SK-N-SH treated with all-trans-retinoic acid at 6 μM for 48 hours (cell line): ENCODE data around the gene CLNK.

Experiments used
- ARNTL ChIP-seq: fragments of 450-650 bp; formaldehyde crosslinking; IDR thresholded peaks from 2 replicates; pipeline ENCODE4 v1.5.0; 2020; ENCODE audit warnings: low read depth, mild to moderate bottlenecking, moderate library complexity, borderline replicate concordance
- PATZ1 ChIP-seq: fragments of 250-450 bp; sonication (Bioruptor Pico); IDR thresholded peaks from 2 replicates; pipeline ENCODE4 v1.8.0; 2020; ENCODE audit warnings: mild to moderate bottlenecking, moderate library complexity, borderline replicate concordance
- TOX ChIP-seq: fragments of 250-450 bp; sonication (Bioruptor Pico); IDR thresholded peaks from 2 replicates; pipeline ENCODE4 v1.8.0; 2021; ENCODE audit warnings: mild to moderate bottlenecking, moderate library complexity, borderline replicate concordance
- ZFP30 ChIP-seq: fragments of 450-650 bp; formaldehyde crosslinking; IDR thresholded peaks from 2 replicates; pipeline ENCODE4 v1.5.0; 2022; ENCODE audit warnings: mild to moderate bottlenecking, moderate library complexity
- ZNF565 ChIP-seq: fragments of 450-650 bp; formaldehyde crosslinking; conservative IDR thresholded peaks from 2 replicates; pipeline ENCODE4 v1.5.0; 2020; ENCODE audit warnings: low read depth, mild to moderate bottlenecking, moderate library complexity
- ZNF70 ChIP-seq: fragments of 450-650 bp; formaldehyde crosslinking; IDR thresholded peaks from 2 replicates; pipeline ENCODE4 v1.5.0; 2020; ENCODE audit warnings: mild to moderate bottlenecking, moderate library complexity
- TF ChIP-seq, protein P1 (sequence below): fragments of 250-450 bp; sonication (Bioruptor Pico); IDR thresholded peaks from 2 replicates; pipeline ENCODE4 v1.5.0; 2020; ENCODE audit warnings: mild to moderate bottlenecking, moderate library complexity
- TF ChIP-seq, protein P2 (sequence below): fragments of 250-450 bp; sonication (Bioruptor Pico); IDR thresholded peaks from 2 replicates; pipeline ENCODE4 v1.5.1; 2020; ENCODE audit warnings: low read depth, mild to moderate bottlenecking, moderate library complexity

DNA sequence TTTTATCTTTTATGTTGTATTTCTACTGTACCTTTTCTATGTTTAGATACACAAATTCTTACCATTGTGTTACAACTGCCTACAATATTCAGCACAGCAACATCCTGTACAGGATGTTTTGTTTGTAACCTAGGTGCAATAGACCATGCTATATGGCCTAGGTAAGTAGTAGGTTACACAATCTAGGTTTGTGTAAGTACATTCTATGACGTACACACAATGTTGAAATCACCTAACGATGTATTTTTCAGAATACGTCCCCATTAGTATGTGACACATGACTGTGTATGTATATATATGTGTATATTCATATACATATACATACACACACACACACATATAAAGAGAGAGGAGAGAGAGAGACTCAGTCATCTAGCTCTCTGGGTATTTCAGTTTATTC is 103.5 kb downstream of the CLNK start:
- TF ChIP-seq TOX (no peak), PATZ1 (CRISPR knock-in tag) (no peak), ZNF565 (CRISPR knock-in tag) (no peak), ZNF70 (CRISPR knock-in tag) (no peak), ZFP30 (no peak), ARNTL (CRISPR knock-in tag) (no peak)
- TF ChIP-seq, protein P1, sequence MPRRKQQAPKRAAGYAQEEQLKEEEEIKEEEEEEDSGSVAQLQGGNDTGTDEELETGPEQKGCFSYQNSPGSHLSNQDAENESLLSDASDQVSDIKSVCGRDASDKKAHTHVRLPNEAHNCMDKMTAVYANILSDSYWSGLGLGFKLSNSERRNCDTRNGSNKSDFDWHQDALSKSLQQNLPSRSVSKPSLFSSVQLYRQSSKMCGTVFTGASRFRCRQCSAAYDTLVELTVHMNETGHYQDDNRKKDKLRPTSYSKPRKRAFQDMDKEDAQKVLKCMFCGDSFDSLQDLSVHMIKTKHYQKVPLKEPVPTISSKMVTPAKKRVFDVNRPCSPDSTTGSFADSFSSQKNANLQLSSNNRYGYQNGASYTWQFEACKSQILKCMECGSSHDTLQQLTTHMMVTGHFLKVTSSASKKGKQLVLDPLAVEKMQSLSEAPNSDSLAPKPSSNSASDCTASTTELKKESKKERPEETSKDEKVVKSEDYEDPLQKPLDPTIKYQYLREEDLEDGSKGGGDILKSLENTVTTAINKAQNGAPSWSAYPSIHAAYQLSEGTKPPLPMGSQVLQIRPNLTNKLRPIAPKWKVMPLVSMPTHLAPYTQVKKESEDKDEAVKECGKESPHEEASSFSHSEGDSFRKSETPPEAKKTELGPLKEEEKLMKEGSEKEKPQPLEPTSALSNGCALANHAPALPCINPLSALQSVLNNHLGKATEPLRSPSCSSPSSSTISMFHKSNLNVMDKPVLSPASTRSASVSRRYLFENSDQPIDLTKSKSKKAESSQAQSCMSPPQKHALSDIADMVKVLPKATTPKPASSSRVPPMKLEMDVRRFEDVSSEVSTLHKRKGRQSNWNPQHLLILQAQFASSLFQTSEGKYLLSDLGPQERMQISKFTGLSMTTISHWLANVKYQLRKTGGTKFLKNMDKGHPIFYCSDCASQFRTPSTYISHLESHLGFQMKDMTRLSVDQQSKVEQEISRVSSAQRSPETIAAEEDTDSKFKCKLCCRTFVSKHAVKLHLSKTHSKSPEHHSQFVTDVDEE (CRISPR knock-in tag), result no peak
- TF ChIP-seq, protein P2, sequence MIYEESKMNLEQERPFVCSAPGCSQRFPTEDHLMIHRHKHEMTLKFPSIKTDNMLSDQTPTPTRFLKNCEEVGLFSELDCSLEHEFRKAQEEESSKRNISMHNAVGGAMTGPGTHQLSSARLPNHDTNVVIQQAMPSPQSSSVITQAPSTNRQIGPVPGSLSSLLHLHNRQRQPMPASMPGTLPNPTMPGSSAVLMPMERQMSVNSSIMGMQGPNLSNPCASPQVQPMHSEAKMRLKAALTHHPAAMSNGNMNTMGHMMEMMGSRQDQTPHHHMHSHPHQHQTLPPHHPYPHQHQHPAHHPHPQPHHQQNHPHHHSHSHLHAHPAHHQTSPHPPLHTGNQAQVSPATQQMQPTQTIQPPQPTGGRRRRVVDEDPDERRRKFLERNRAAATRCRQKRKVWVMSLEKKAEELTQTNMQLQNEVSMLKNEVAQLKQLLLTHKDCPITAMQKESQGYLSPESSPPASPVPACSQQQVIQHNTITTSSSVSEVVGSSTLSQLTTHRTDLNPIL (CRISPR knock-in tag), result no peak
